ENCODE data around the gene C8G. TPM values are rescaled to one million over a fixed set of nuclear protein-coding genes. Genes with fewer than 3 reads are reported as not detected.

Gene C8G
- total and polyA plus RNA-seq, 2 of the 13 experiments (the other 11 are each of a cell fraction or from before 2014, with no cell fraction given): 4.9 to 12.8 TPM

GRCh38 chr9:136962163-136962562, 17.1 kb downstream of the C8G start:
- in situ Hi-C loops (cut with HindIII; ENCODE audit: extremely low pct_ligation_motif_present, low pct_unique_long_range_greater_than_20kb) (no loop called here), intact Hi-C loops (cut with micrococcal nuclease; ENCODE audit: unreplicated experiment) (no loop called here)
- TF ChIP-seq ZNF124 (CRISPR knock-in tag; IDR thresholded peaks at IDR 0.05) (no peak), KAT7 (CRISPR knock-in tag; IDR thresholded peaks at IDR 0.05; ENCODE audit: borderline replicate concordance) (no peak)
- no peak overlapping the region for H3K4me2 ChIP-seq (ENCODE audit: low read depth, low read length)
- no peaks in the 10 kb centered on the region for H3K36me3 ChIP-seq (replicated peaks in 1 of 2; ENCODE audit: control insufficient read depth in 1 of 2, insufficient read depth in 2 of 2, low read length in 2 of 2)
- no peak for FAIRE-seq
- no peak overlapping the region for H3K4me3 ChIP-seq (replicated peaks in 1 of 3; ENCODE audit: insufficient read depth in 1 of 3, low read depth in 2 of 3, low read length in 3 of 3)
- WGBS (ENCODE audit: low lambda C conversion rate): 60% methylated on average over 9 of the region's 9 CpGs
- H3K4me1 ChIP-seq (ENCODE audit: insufficient read depth, low read length): peaks cover 15% of the 10 kb centered on the region
- H3K27ac ChIP-seq (ENCODE audit: extremely low read length, insufficient read depth, low read length): no peak overlapping the region
- peaks cover 15 to 52% of the 10 kb centered on the region in 2 experiments for H3K27me3 ChIP-seq (ENCODE audit: control insufficient read depth in 1 of 2, insufficient read depth in 2 of 2, low read length in 2 of 2)
- H4K20me1 ChIP-seq (ENCODE audit: insufficient read depth, low read length): no peaks in the 10 kb centered on the region
- H3K9me3 ChIP-seq (ENCODE audit: low read length): no peaks in the 10 kb centered on the region
- ChIA-PET POLR2A (interaction anchor here (1.1 to 1.3 kb wide), 2 partner anchors 11 to 14 kb away, joined by 3 to 7 read pairs; no protein-coding TSS in a partner anchor), CTCF (ENCODE audit: low intra/inter-chr PET ratio, low total read pairs) (no interaction called here)
- DNase-seq (ENCODE audit: low spot score): no peak
- no peak overlapping the region for H3K9ac ChIP-seq (ENCODE audit: insufficient read depth, low read depth, low read length)
- no peak for ATAC-seq
- H2AFZ ChIP-seq (ENCODE audit: low read length): no peak overlapping the region
- no TSS peak for BruUV-seq (replicated peaks)
- no peaks in the 10 kb centered on the region for H3K79me2 ChIP-seq (ENCODE audit: insufficient read depth, low read length)

- no peaks in the 10 kb centered on the region for H3K79me2 ChIP-seq (ENCODE audit: insufficient read depth, low read length)
- in situ Hi-C loops (cut with HindIII; ENCODE audit: extremely low pct_ligation_motif_present, low pct_unique_long_range_greater_than_20kb) (no loop called here), intact Hi-C loops (cut with micrococcal nuclease; ENCODE audit: unreplicated experiment) (no loop called here)
- no peaks in the 10 kb centered on the region for H3K36me3 ChIP-seq (replicated peaks in 1 of 2; ENCODE audit: control insufficient read depth in 1 of 2, insufficient read depth in 2 of 2, low read length in 2 of 2)
- TF ChIP-seq MNT (IDR thresholded peaks at IDR 0.05): peak; percentile 91
- 0 out of 2 replicates have a peak, but pooled peaks have one; percentile 8 for TF ChIP-seq BHLHE40 (IDR thresholded peaks at IDR 0.05; ENCODE audit: low read length)
- TF ChIP-seq NONO (IDR thresholded peaks at IDR 0.05): no peak
- no peak for TF ChIP-seq NONO (CRISPR knock-in tag; conservative IDR thresholded peaks at IDR 0.05)
- H3K4me1 ChIP-seq (ENCODE audit: insufficient read depth, low read length): peaks cover 16% of the 10 kb centered on the region
- H3K27me3 ChIP-seq (ENCODE audit: control insufficient read depth in 1 of 2, insufficient read depth in 2 of 2, low read length in 2 of 2): peaks cover 14 to 52% of the 10 kb centered on the region in 2 experiments
- H3K9ac ChIP-seq (ENCODE audit: insufficient read depth, low read depth, low read length): no peak overlapping the region
- no peaks in the 10 kb centered on the region for H3K9me3 ChIP-seq (ENCODE audit: low read length)
- H3K27ac ChIP-seq (ENCODE audit: extremely low read length, insufficient read depth, low read length): no peak overlapping the region
- no peak for ATAC-seq
- BruUV-seq (replicated peaks): no TSS peak
- no peak overlapping the region for H3K4me3 ChIP-seq (replicated peaks in 1 of 3; ENCODE audit: insufficient read depth in 1 of 3, low read depth in 2 of 3, low read length in 3 of 3)
- FAIRE-seq: no peak
- ChIA-PET CTCF (ENCODE audit: low intra/inter-chr PET ratio, low total read pairs) (no interaction called here), POLR2A (no interaction called here)
- H4K20me1 ChIP-seq (ENCODE audit: insufficient read depth, low read length): no peaks in the 10 kb centered on the region
- no peak overlapping the region for H3K4me2 ChIP-seq (ENCODE audit: low read depth, low read length)
- 53% methylated on average over 6 of the region's 11 CpGs for WGBS (ENCODE audit: low lambda C conversion rate)
- H2AFZ ChIP-seq (ENCODE audit: low read length): no peak overlapping the region
- no peak for DNase-seq (ENCODE audit: low spot score)
Measured at GRCh38 chr9:136962701-136963248, 17.7 kb downstream of the C8G start.
